HL-60 (cell line): ENCODE data around the gene COPG1.

ENCODE experiments used
- CTCF ChIP-seq: IDR thresholded peaks from one replicate; pipeline ENCODE4 v1.5.1; 2011; ENCODE audit warnings: low read length, control low read depth, inconsistent platforms; ENCODE audit not compliant: insufficient read depth
- GABPA ChIP-seq: IDR thresholded peaks from 2 replicates; pipeline ENCODE4 v1.6.1; 2012; ENCODE audit warnings: low read depth
- REST ChIP-seq: IDR thresholded peaks from 2 replicates; pipeline ENCODE4 v1.6.1; 2012; ENCODE audit warnings: low read depth; ENCODE audit not compliant: insufficient replicate concordance
- SPI1 ChIP-seq: IDR thresholded peaks from 2 replicates; pipeline ENCODE4 v1.6.1; 2012; ENCODE audit warnings: low read depth, mild to moderate bottlenecking, borderline replicate concordance

GRCh38 chr3:129218742-129219141 is 30.7 kb upstream of the COPG1 start:
- TF ChIP-seq CTCF, result no peak
- no peak for TF ChIP-seq GABPA
- no peak for TF ChIP-seq REST
- TF ChIP-seq SPI1, result no peak
